SK-N-SH (cell line): Measurements from ENCODE around the gene PEX10. TPM values are rescaled to one million over a fixed set of nuclear protein-coding genes. Genes with fewer than 3 reads are reported as not detected.
A peak's percentile ranks its signal among the peaks of the same experiment; 100 is the strongest.

Experiments
- CTCF ChIA-PET: fragments of 300-600, 350-600 bp; formaldehyde crosslinking; extraction: SDS; loops from one replicate; lab custom pipeline; 2021; lab: Yijun Ruan, JAX
- POLR2A ChIA-PET: fragments of 350-600 bp; sonication (Branson Sonifier 250); formaldehyde crosslinking; extraction: SDS; loops from one replicate; lab custom pipeline; 2020; ENCODE audit warnings: antibody characterized with exemption, inconsistent platforms; lab: Yijun Ruan, JAX
- DNase-seq: peaks from one replicate; pipeline ENCODE4 v3.0.0; 2012
- H2AFZ ChIP-seq: fragments of 200-600 bp; sonication (generic); 2 replicates; pipeline ENCODE4 v1.8.1; 2016; ENCODE audit warnings: antibody characterized with exemption, mild to moderate bottlenecking, low read depth
- H3F3A ChIP-seq: fragments of 200-600 bp; sonication (generic); replicated peaks from 2 replicates; pipeline ENCODE3; 2016; ENCODE audit warnings: antibody characterized with exemption, mild to moderate bottlenecking; ENCODE audit not compliant: insufficient read depth
- H3K27ac ChIP-seq, 2 experiments: fragments of 200-500 bp in 1 of 2; fragments of 200-600 bp in 1 of 2; sonication (Bioruptor generic) in 1 of 2; sonication (generic), shearing (Covaris generic) in 1 of 2; 2 replicates each; pipeline versions ENCODE4 v1.5.1 to v1.6.1; 2014 to 2016; ENCODE audit warnings: low read depth in 2 of 2, inconsistent platforms in 1 of 2, low read length in 1 of 2, mild to moderate bottlenecking in 1 of 2, mixed read lengths in 1 of 2
- H3K27me3 ChIP-seq: fragments of 200-600 bp; sonication (generic), shearing (Covaris generic); 2 replicates; pipeline ENCODE4 v1.6.1; 2016; ENCODE audit warnings: mixed run types; ENCODE audit not compliant: insufficient read depth
- H3K36me3 ChIP-seq, 2 experiments: fragments of 200-500 bp in 1 of 2; fragments of 200-600 bp in 1 of 2; sonication (Bioruptor generic) in 1 of 2; sonication (generic) in 1 of 2; replicated peaks in 1 of 2; 2 replicates each; pipeline versions ENCODE3 to v1.5.1; 2014 to 2016; ENCODE audit warnings: low read length in 1 of 2, mild to moderate bottlenecking in 1 of 2; ENCODE audit not compliant: insufficient read depth in 2 of 2, control insufficient read depth in 1 of 2
- H3K4me1 ChIP-seq, 2 experiments: fragments of 200-500 bp in 1 of 2; fragments of 200-600 bp in 1 of 2; sonication (Bioruptor generic) in 1 of 2; sonication (generic), shearing (Covaris generic) in 1 of 2; 2 replicates each; pipeline versions ENCODE4 v1.5.1 to v1.6.1; 2014 to 2016; ENCODE audit warnings: low read depth in 1 of 2, low read length in 1 of 2, mixed run types in 1 of 2; ENCODE audit not compliant: insufficient read depth in 2 of 2, control insufficient read depth in 1 of 2
- H3K4me2 ChIP-seq: fragments of 200-600 bp; sonication (generic), shearing (Covaris generic); 2 replicates; pipeline ENCODE4 v1.6.1; 2017; ENCODE audit warnings: mixed run types
- H3K4me3 ChIP-seq, 2 experiments: fragments of 200-500 bp in 1 of 2; fragments of 200-600 bp in 1 of 2; sonication (Bioruptor generic) in 1 of 2; sonication (generic), shearing (Covaris generic) in 1 of 2; 2 replicates each; pipeline versions ENCODE4 v1.5.1 to v1.8.1; 2014 to 2016; ENCODE audit warnings: low read depth in 2 of 2, inconsistent platforms in 1 of 2, low read length in 1 of 2, mild to moderate bottlenecking in 1 of 2, mixed read lengths in 1 of 2, moderate library complexity in 1 of 2
- H3K79me2 ChIP-seq: fragments of 200-600 bp; sonication (generic); 2 replicates; pipeline ENCODE4 v1.8.1; 2017; ENCODE audit warnings: mild to moderate bottlenecking; ENCODE audit not compliant: insufficient read depth
- H3K9ac ChIP-seq: fragments of 200-600 bp; sonication (generic); 2 replicates; pipeline ENCODE4 v1.6.1; 2017; ENCODE audit warnings: mixed run types
- H3K9me2 ChIP-seq: fragments of 200-600 bp; sonication (generic); 2 replicates; pipeline ENCODE4 v1.6.1; 2017; ENCODE audit warnings: mixed run types
- H3K9me3 ChIP-seq: fragments of 200-600 bp; sonication (generic); 2 replicates; pipeline ENCODE4 v1.6.1; 2017; ENCODE audit warnings: mixed run types, mild to moderate bottlenecking, moderate library complexity
- H4K20me1 ChIP-seq: fragments of 200-600 bp; sonication (generic); 2 replicates; pipeline ENCODE4 v1.6.1; 2017; ENCODE audit warnings: mild to moderate bottlenecking, mixed run types; ENCODE audit not compliant: insufficient read depth
- CHD2 ChIP-seq: fragments of 150-350 bp; IDR thresholded peaks from 2 replicates; pipeline ENCODE4 v1.6.1; 2018; ENCODE audit warnings: low read length; ENCODE audit not compliant: partially characterized antibody
- EP300 ChIP-seq, 2 experiments: IDR thresholded peaks; 2 replicates each; pipeline versions ENCODE4 v1.4.0 to v1.6.1; 2012; ENCODE audit warnings: borderline replicate concordance in 1 of 2, low read depth in 1 of 2, low read length in 1 of 2
- EZH2phosphoT487 ChIP-seq: fragments of 200-600 bp; sonication (generic); IDR thresholded peaks from 2 replicates; pipeline ENCODE4 v1.6.1; 2017; ENCODE audit warnings: low read depth, mixed run types, mild to moderate bottlenecking, antibody characterized with exemption, moderate library complexity, borderline replicate concordance
- FOSL2 ChIP-seq: IDR thresholded peaks from 2 replicates; pipeline ENCODE4 v1.4.0; 2012; ENCODE audit warnings: low read depth, mild to moderate bottlenecking, moderate library complexity, borderline replicate concordance
- FOXJ3 ChIP-seq: sonication (generic); formaldehyde crosslinking; IDR thresholded peaks from 2 replicates; pipeline ENCODE4 v1.5.1; 2020; ENCODE audit warnings: mild to moderate bottlenecking, missing genetic modification reagents
- FOXM1 ChIP-seq: IDR thresholded peaks from 2 replicates; pipeline ENCODE4 v1.4.0; 2012; ENCODE audit warnings: low read depth, mild to moderate bottlenecking
- MAX ChIP-seq: IDR thresholded peaks from 2 replicates; pipeline ENCODE4 v1.4.0; 2012; ENCODE audit warnings: low read depth
- MEF2A ChIP-seq: IDR thresholded peaks from 2 replicates; pipeline ENCODE4 v1.4.0; 2012; ENCODE audit warnings: low read depth, borderline replicate concordance
- MXI1 ChIP-seq: IDR thresholded peaks from 2 replicates; pipeline ENCODE4 v1.6.1; 2012; ENCODE audit warnings: mild to moderate bottlenecking, low read depth, low read length, improper control_type of control experiment
- NRF1 ChIP-seq: IDR thresholded peaks from 2 replicates; pipeline ENCODE4 v1.6.1; 2012; ENCODE audit warnings: low read depth, mild to moderate bottlenecking, low read length
- RCOR1 ChIP-seq: fragments of 150-350 bp; IDR thresholded peaks from 2 replicates; pipeline ENCODE4 v1.6.1; 2017; ENCODE audit warnings: antibody characterized with exemption, low read length
- REST ChIP-seq: IDR thresholded peaks from 2 replicates; pipeline ENCODE4 v1.6.1; 2012; ENCODE audit warnings: mild to moderate bottlenecking, low read depth, low read length, moderate library complexity
- RFX5 ChIP-seq: IDR thresholded peaks from 2 replicates; pipeline ENCODE4 v1.6.1; 2012; ENCODE audit warnings: mild to moderate bottlenecking, improper control_type of control experiment, low read length
- SMC3 ChIP-seq: IDR thresholded peaks from 2 replicates; pipeline ENCODE4 v1.6.1; 2012; ENCODE audit warnings: low read depth, low read length, improper control_type of control experiment
- USF1 ChIP-seq: IDR thresholded peaks from 2 replicates; pipeline ENCODE4 v1.4.0; 2012; ENCODE audit warnings: low read depth, borderline replicate concordance
- YY1 ChIP-seq: IDR thresholded peaks from 2 replicates; pipeline ENCODE4 v1.4.0; 2012; ENCODE audit warnings: low read depth, mild to moderate bottlenecking
- ZBTB33 ChIP-seq: IDR thresholded peaks from 2 replicates; pipeline ENCODE4 v1.4.0; 2012; ENCODE audit warnings: low read depth, borderline replicate concordance
- WGBS: methylation state at CpG from one replicate; pipeline ENCODE4 v1.1.6; 2017; ENCODE audit warnings: low lambda C conversion rate; 5-methylcytosine and 5-hydroxymethylcytosine counted together
- polyA plus RNA-seq, 3 experiments: library from polyadenylated mRNA; depleted of rRNA; stranded (reverse); fragments of >200 nt; gene quantifications; 2 replicates each; pipeline ENCODE4 v1.2.3, GENCODE V29; 2012

PEX10 gene
- polyA plus RNA-seq, 1 of the 3 experiments (the other 2 are of a cell fraction), result 28.6 TPM

GRCh38 chr1:2384941-2385481, 27.4 kb downstream of the PEX10 start:
- Histone ChIP-seq H3K9me2 (no peaks in the 10 kb centered on the region), H3K9me3 (no peaks in the 10 kb centered on the region), H3K4me3 (no peak overlapping the region), H3F3A (no peaks in the 10 kb centered on the region), H4K20me1 (no peaks in the 10 kb centered on the region), H3K9ac (no peak overlapping the region), H3K36me3 (peaks cover 0 to 16% of the 10 kb centered on the region in 2 experiments), H3K27me3 (no peaks in the 10 kb centered on the region), H3K79me2 (peaks cover 7% of the 10 kb centered on the region; the same call in 1 of the 2 replicates), H3K4me1 (peaks cover 0 to 8% of the 10 kb centered on the region in 2 experiments; a peak in 1 of 4 replicates), H2AFZ (no peak overlapping the region), H3K4me2 (no peak overlapping the region), H3K27ac (no peak overlapping the region)
- ChIA-PET POLR2A (no interaction called here), CTCF (interaction anchor here (1.4 to 10.7 kb wide), 5 partner anchors 9 to 211 kb away, joined by 3 to 292 read pairs (median 7); partner anchors contain the start of genes FAAP20, PEX10 and SKI)
- TF ChIP-seq FOXJ3 (no peak), SMC3 (no peak), RCOR1 (no peak), USF1 (no peak), FOSL2 (no peak), EP300 (IDR thresholded peaks at IDR 0.05; ENCODE audit: borderline replicate concordance in 1 of 2, low read depth in 1 of 2, low read length in 1 of 2) (no peak), CHD2 (no peak), YY1 (no peak), ZBTB33 (no peak), MAX (no peak), MXI1 (no peak)
- peak; percentile 55 for DNase-seq
- WGBS, result 79% methylated on average over 8 of the region's 41 CpGs

GRCh38 chr1:2384130-2384860, 28.1 kb downstream of the PEX10 start:
- peaks cover 0 to 6% of the 10 kb centered on the region in 2 experiments; a peak in 1 of 4 replicates for H3K4me1 ChIP-seq
- peaks cover 3% of the 10 kb centered on the region; the same call in 1 of the 2 replicates for H3K79me2 ChIP-seq
- CTCF ChIA-PET, result interaction anchor here (1.3 to 10.7 kb wide), 6 partner anchors 9 to 259 kb away, joined by 3 to 292 read pairs (median 6); partner anchors contain the start of genes FAAP20, PEX10 and SKI
- H3K9me3 ChIP-seq, result no peaks in the 10 kb centered on the region
- H3K36me3 ChIP-seq, result peaks cover 0 to 16% of the 10 kb centered on the region in 2 experiments
- WGBS, result 95% methylated on average over 17 of the region's 21 CpGs
- TF ChIP-seq FOXJ3 (no peak), MEF2A (no peak), RFX5 (no peak), FOXM1 (no peak), NRF1 (no peak), EP300 (IDR thresholded peaks at IDR 0.05; ENCODE audit: borderline replicate concordance in 1 of 2, low read depth in 1 of 2, low read length in 1 of 2) (no peak), CHD2 (no peak), RCOR1 (no peak), YY1 (no peak), REST (no peak), EZH2phosphoT487 (no peak)
- H2AFZ ChIP-seq, result no peak overlapping the region
- no peaks in the 10 kb centered on the region for H3K27me3 ChIP-seq
- H3K4me2 ChIP-seq, result no peak overlapping the region
- no peaks in the 10 kb centered on the region for H3K9me2 ChIP-seq
- no peaks in the 10 kb centered on the region for H3F3A ChIP-seq
- H3K9ac ChIP-seq, result no peak overlapping the region
- no peak for DNase-seq
- H3K4me3 ChIP-seq, result no peak overlapping the region
- POLR2A ChIA-PET, result interaction anchor here (1.3 kb wide), 1 partner anchor 185 kb away, joined by 4 read pairs; no protein-coding TSS in a partner anchor
- H3K27ac ChIP-seq, result no peak overlapping the region
- H4K20me1 ChIP-seq, result no peaks in the 10 kb centered on the region
